Trophoblast cell (in vitro differentiated cells and primary cell): ENCODE measurements around the gene PBX1.

ENCODE experiments used
- DNase-seq, 2 donors: peaks; one replicate each; pipeline ENCODE4 v3.0.0-alpha.2; 2016
- H2AFZ ChIP-seq: 2 replicates; pipeline ENCODE4 v1.6.1; 2013; ENCODE audit warnings: low read length, moderate library complexity, mild to moderate bottlenecking; ENCODE audit not compliant: insufficient read depth, poor library complexity
- H2AK5ac ChIP-seq: 2 replicates; pipeline ENCODE4 v1.6.1; 2013; ENCODE audit warnings: mild to moderate bottlenecking, low read length
- H2BK120ac ChIP-seq: 2 replicates; pipeline ENCODE4 v1.6.1; 2013; ENCODE audit warnings: low read length, mild to moderate bottlenecking, moderate library complexity; ENCODE audit not compliant: insufficient read depth, poor library complexity
- H2BK12ac ChIP-seq: 2 replicates; pipeline ENCODE4 v1.6.1; 2013; ENCODE audit warnings: mild to moderate bottlenecking, low read length, moderate library complexity
- H2BK5ac ChIP-seq: 2 replicates; pipeline ENCODE4 v1.6.1; 2013; ENCODE audit warnings: low read length, low read depth, moderate library complexity, mild to moderate bottlenecking; ENCODE audit not compliant: poor library complexity
- H3K14ac ChIP-seq: 2 replicates; pipeline ENCODE4 v1.6.1; 2013; ENCODE audit warnings: mild to moderate bottlenecking, low read length
- H3K18ac ChIP-seq: 2 replicates; pipeline ENCODE4 v1.6.1; 2013; ENCODE audit warnings: mild to moderate bottlenecking, low read length
- H3K23ac ChIP-seq: 2 replicates; pipeline ENCODE4 v1.6.1; 2013; ENCODE audit warnings: low read length
- H3K27ac ChIP-seq: 2 replicates; pipeline ENCODE4 v1.5.1; 2013; ENCODE audit warnings: low read depth, mild to moderate bottlenecking, inconsistent platforms, low read length, moderate library complexity
- H3K27me3 ChIP-seq: 2 replicates; pipeline ENCODE4 v1.6.1; 2013; ENCODE audit warnings: inconsistent platforms, mild to moderate bottlenecking, low read length, moderate library complexity; ENCODE audit not compliant: insufficient read depth
- H3K36me3 ChIP-seq, 2 experiments: 1 replicate in 1 of 2; 2 replicates in 1 of 2; pipeline ENCODE4 v1.6.1; 2013; ENCODE audit warnings: low read length in 2 of 2, mild to moderate bottlenecking in 2 of 2, moderate library complexity in 1 of 2; ENCODE audit not compliant: insufficient read depth in 2 of 2, control insufficient read depth in 1 of 2
- H3K4ac ChIP-seq: 2 replicates; pipeline ENCODE4 v1.6.1; 2013; ENCODE audit warnings: low read depth, mild to moderate bottlenecking, low read length, moderate library complexity
- H3K4me1 ChIP-seq, 2 experiments: 1 replicate in 1 of 2; 2 replicates in 1 of 2; pipeline ENCODE4 v1.6.1; 2013; ENCODE audit warnings: low read length in 2 of 2, mild to moderate bottlenecking in 2 of 2, moderate library complexity in 1 of 2; ENCODE audit not compliant: insufficient read depth in 2 of 2, control insufficient read depth in 1 of 2
- H3K4me2 ChIP-seq: 2 replicates; pipeline ENCODE4 v1.6.1; 2013; ENCODE audit warnings: inconsistent platforms, mild to moderate bottlenecking, low read length, moderate library complexity
- H3K4me3 ChIP-seq: 2 replicates; pipeline ENCODE4 v1.5.1; 2013; ENCODE audit warnings: mild to moderate bottlenecking, low read depth, low read length, inconsistent platforms
- H3K79me1 ChIP-seq: one replicate; pipeline ENCODE4 v1.6.1; 2013; ENCODE audit warnings: low read length
- H3K79me2 ChIP-seq: 2 replicates; pipeline ENCODE4 v1.6.1; 2013; ENCODE audit warnings: low read length, mild to moderate bottlenecking; ENCODE audit not compliant: control insufficient read depth, insufficient read depth, poor library complexity
- H3K9ac ChIP-seq: 2 replicates; pipeline ENCODE4 v1.6.1; 2013; ENCODE audit warnings: mild to moderate bottlenecking, low read length
- H3K9me3 ChIP-seq: 2 replicates; pipeline ENCODE4 v1.6.1; 2013; ENCODE audit warnings: low read depth, mild to moderate bottlenecking, control low read depth, inconsistent platforms, low read length; ENCODE audit not compliant: insufficient read depth
- H4K12ac ChIP-seq: 2 replicates; pipeline ENCODE4 v1.6.1; 2013; ENCODE audit warnings: low read depth, mild to moderate bottlenecking, low read length, moderate library complexity
- H4K8ac ChIP-seq: 2 replicates; pipeline ENCODE4 v1.6.1; 2013; ENCODE audit warnings: low read depth, mild to moderate bottlenecking, low read length, moderate library complexity
- H4K91ac ChIP-seq: one replicate; pipeline ENCODE4 v1.6.1; 2013; ENCODE audit warnings: low read depth, mild to moderate bottlenecking, low read length, moderate library complexity
- whole genome bisulfite sequencing: extraction: QIAGEN DNeasy Blood & Tissue Kit; methylation state at CpG from one replicate; pipeline ENCODE4 v1.1.7; 2013; ENCODE audit warnings: missing lambda C conversion rate; ENCODE audit not compliant: insufficient read length, insufficient coverage; ENCODE audit errors: extremely low coverage; 5-methylcytosine and 5-hydroxymethylcytosine counted together

PBX1 gene

GRCh38 chr1:164759144-164759920 is 200.3 kb downstream of the PBX1 start:
- H3K4me1 ChIP-seq = peaks cover 2 to 3% of the 10 kb centered on the region in 2 experiments
- no peak overlapping the region for H3K23ac ChIP-seq
- H2AFZ ChIP-seq = no peak overlapping the region
- H3K4me3 ChIP-seq = no peak overlapping the region
- H2AK5ac ChIP-seq = no peak overlapping the region
- no peak overlapping the region for H3K4me2 ChIP-seq
- no peaks in the 10 kb centered on the region for H3K9me3 ChIP-seq
- H3K18ac ChIP-seq = peak overlapping the region; percentile 62
- peak overlapping the region; percentile 32 for H4K91ac ChIP-seq
- no peak overlapping the region for H3K9ac ChIP-seq
- WGBS = no CpG with 5 or more reads among the region's 6 CpGs
- no peaks in the 10 kb centered on the region for H3K27me3 ChIP-seq
- peak overlapping the region; percentile 62 for H2BK12ac ChIP-seq
- no peak overlapping the region for H3K4ac ChIP-seq
- no peak overlapping the region for H4K12ac ChIP-seq
- H3K14ac ChIP-seq = peak overlapping the region; percentile 21
- DNase-seq = no peak
- peaks cover 0 to 3% of the 10 kb centered on the region in 2 experiments for H3K36me3 ChIP-seq
- peak overlapping the region; percentile 27 for H4K8ac ChIP-seq
- H2BK5ac ChIP-seq = no peak overlapping the region
- peaks cover 2% of the 10 kb centered on the region for H3K79me1 ChIP-seq
- H3K79me2 ChIP-seq = peaks cover 2% of the 10 kb centered on the region
- H2BK120ac ChIP-seq = no peak overlapping the region
- no peak overlapping the region for H3K27ac ChIP-seq

- H2BK5ac ChIP-seq = no peak overlapping the region
- no peak overlapping the region for H2AK5ac ChIP-seq
- no peak overlapping the region for H3K27ac ChIP-seq
- no CpG with 5 or more reads among the region's 7 CpGs for WGBS
- H4K12ac ChIP-seq = no peak overlapping the region
- no peak overlapping the region for H3K23ac ChIP-seq
- H3K9me3 ChIP-seq = no peaks in the 10 kb centered on the region
- DNase-seq = no peak
- no peak overlapping the region for H2BK12ac ChIP-seq
- H3K27me3 ChIP-seq = no peaks in the 10 kb centered on the region
- H3K4me1 ChIP-seq = peaks cover 1 to 3% of the 10 kb centered on the region in 2 experiments
- no peak overlapping the region for H3K4ac ChIP-seq
- peak overlapping the region; percentile 32 for H4K91ac ChIP-seq
- H2BK120ac ChIP-seq = no peak overlapping the region
- H3K36me3 ChIP-seq = peaks cover 0 to 3% of the 10 kb centered on the region in 2 experiments
- no peak overlapping the region for H3K9ac ChIP-seq
- H3K79me2 ChIP-seq = peaks cover 2% of the 10 kb centered on the region
- no peak overlapping the region for H3K18ac ChIP-seq
- H3K14ac ChIP-seq = no peak overlapping the region
- H4K8ac ChIP-seq = no peak overlapping the region
- H3K79me1 ChIP-seq = peaks cover 2% of the 10 kb centered on the region
- no peak overlapping the region for H3K4me3 ChIP-seq
- no peak overlapping the region for H2AFZ ChIP-seq
- no peak overlapping the region for H3K4me2 ChIP-seq
Observed at GRCh38 chr1:164759979-164760469, 201.0 kb downstream of the PBX1 start.

- H3K14ac ChIP-seq = no peak overlapping the region
- H3K4me3 ChIP-seq = no peak overlapping the region
- H4K12ac ChIP-seq = no peak overlapping the region
- DNase-seq = no peak
- no peak overlapping the region for H2BK120ac ChIP-seq
- H3K36me3 ChIP-seq = peaks cover 0 to 3% of the 10 kb centered on the region in 2 experiments
- no peak overlapping the region for H4K8ac ChIP-seq
- H3K9me3 ChIP-seq = no peaks in the 10 kb centered on the region
- no peak overlapping the region for H2AFZ ChIP-seq
- peaks cover 2 to 5% of the 10 kb centered on the region in 2 experiments for H3K4me1 ChIP-seq
- H3K9ac ChIP-seq = no peak overlapping the region
- H3K79me2 ChIP-seq = peaks cover 2% of the 10 kb centered on the region
- H3K27ac ChIP-seq = no peak overlapping the region
- H3K4me2 ChIP-seq = no peak overlapping the region
- H4K91ac ChIP-seq = no peak overlapping the region
- H3K27me3 ChIP-seq = no peaks in the 10 kb centered on the region
- WGBS = no CpG with 5 or more reads among the region's 5 CpGs
- no peak overlapping the region for H3K4ac ChIP-seq
- H2BK5ac ChIP-seq = no peak overlapping the region
- H2AK5ac ChIP-seq = no peak overlapping the region
- no peak overlapping the region for H3K23ac ChIP-seq
- peaks cover 5% of the 10 kb centered on the region for H3K79me1 ChIP-seq
- no peak overlapping the region for H3K18ac ChIP-seq
- H2BK12ac ChIP-seq = no peak overlapping the region
Observed at GRCh38 chr1:164760569-164760968, 201.6 kb downstream of the PBX1 start.

- H3K4ac ChIP-seq = no peak overlapping the region
- no peak overlapping the region for H3K18ac ChIP-seq
- H4K91ac ChIP-seq = no peak overlapping the region
- peaks cover 5% of the 10 kb centered on the region in 2 experiments for H3K4me1 ChIP-seq
- H4K8ac ChIP-seq = no peak overlapping the region
- no peak overlapping the region for H3K4me2 ChIP-seq
- H3K23ac ChIP-seq = no peak overlapping the region
- H2BK5ac ChIP-seq = no peak overlapping the region
- peaks cover 0 to 3% of the 10 kb centered on the region in 2 experiments for H3K36me3 ChIP-seq
- DNase-seq = no peak
- peaks cover 2% of the 10 kb centered on the region for H3K79me2 ChIP-seq
- H2AK5ac ChIP-seq = no peak overlapping the region
- no peak overlapping the region for H2BK12ac ChIP-seq
- no peaks in the 10 kb centered on the region for H3K27me3 ChIP-seq
- no peak overlapping the region for H3K4me3 ChIP-seq
- no peak overlapping the region for H3K14ac ChIP-seq
- H3K9ac ChIP-seq = no peak overlapping the region
- no peak overlapping the region for H3K27ac ChIP-seq
- no peak overlapping the region for H4K12ac ChIP-seq
- no peak overlapping the region for H2AFZ ChIP-seq
- no peak overlapping the region for H2BK120ac ChIP-seq
- peaks cover 7% of the 10 kb centered on the region for H3K79me1 ChIP-seq
- no peaks in the 10 kb centered on the region for H3K9me3 ChIP-seq
Observed at GRCh38 chr1:164761009-164761408, 202.0 kb downstream of the PBX1 start.
